ENCODE data around the gene C1QA.

DNA sequence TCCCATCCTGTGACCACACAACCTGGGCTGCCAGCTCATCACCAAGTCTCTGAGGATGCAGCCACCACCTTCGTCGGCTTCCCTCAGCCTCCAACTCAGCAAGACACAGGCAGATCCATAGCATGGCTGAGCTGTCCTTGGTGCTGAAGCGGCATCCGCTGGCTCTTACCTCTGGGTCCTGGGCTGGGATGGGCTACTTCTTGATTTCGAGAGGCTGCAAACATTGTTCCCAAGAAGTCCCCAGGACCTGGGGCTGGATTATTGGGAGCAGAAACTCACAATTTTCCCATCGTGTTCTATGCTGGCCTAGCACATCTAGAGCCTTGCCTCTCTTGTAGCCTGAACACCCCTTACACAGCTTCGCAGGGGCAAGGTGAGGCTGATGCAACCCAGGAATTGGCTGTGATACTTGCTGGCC lies 24.9 kb upstream of the C1QA start:
- TF ChIP-seq, protein P1, sequence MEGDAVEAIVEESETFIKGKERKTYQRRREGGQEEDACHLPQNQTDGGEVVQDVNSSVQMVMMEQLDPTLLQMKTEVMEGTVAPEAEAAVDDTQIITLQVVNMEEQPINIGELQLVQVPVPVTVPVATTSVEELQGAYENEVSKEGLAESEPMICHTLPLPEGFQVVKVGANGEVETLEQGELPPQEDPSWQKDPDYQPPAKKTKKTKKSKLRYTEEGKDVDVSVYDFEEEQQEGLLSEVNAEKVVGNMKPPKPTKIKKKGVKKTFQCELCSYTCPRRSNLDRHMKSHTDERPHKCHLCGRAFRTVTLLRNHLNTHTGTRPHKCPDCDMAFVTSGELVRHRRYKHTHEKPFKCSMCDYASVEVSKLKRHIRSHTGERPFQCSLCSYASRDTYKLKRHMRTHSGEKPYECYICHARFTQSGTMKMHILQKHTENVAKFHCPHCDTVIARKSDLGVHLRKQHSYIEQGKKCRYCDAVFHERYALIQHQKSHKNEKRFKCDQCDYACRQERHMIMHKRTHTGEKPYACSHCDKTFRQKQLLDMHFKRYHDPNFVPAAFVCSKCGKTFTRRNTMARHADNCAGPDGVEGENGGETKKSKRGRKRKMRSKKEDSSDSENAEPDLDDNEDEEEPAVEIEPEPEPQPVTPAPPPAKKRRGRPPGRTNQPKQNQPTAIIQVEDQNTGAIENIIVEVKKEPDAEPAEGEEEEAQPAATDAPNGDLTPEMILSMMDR (conservative IDR thresholded peaks at IDR 0.05), result no peak
- no peak for TF ChIP-seq ZFX (IDR thresholded peaks at IDR 0.05)

Measured in C4-2B (cell line).